ENCODE results near the gene FRMD1. TPM values are rescaled to one million over a fixed set of nuclear protein-coding genes. Genes with fewer than 3 reads are reported as not detected.

The FRMD1 gene
- total RNA-seq, 1 donor from 2014 or later = not detected

GRCh38 chr6:168056892-168057527 lies 22.0 kb downstream of the FRMD1 start:
- DNase-seq (ENCODE audit: low read depth, low spot score) = no peak

- no peak for DNase-seq (ENCODE audit: low read depth, low spot score)
These were observed 23.1 kb downstream of the FRMD1 start for GRCh38 chr6:168055696-168056489.

GRCh38 chr6:168054765-168055560 lies 24.0 kb downstream of the FRMD1 start:
- no peak for DNase-seq (ENCODE audit: low read depth, low spot score)

GRCh38 chr6:168053957-168054471 lies 25.0 kb downstream of the FRMD1 start:
- DNase-seq (ENCODE audit: low read depth, low spot score) = no peak

GRCh38 chr6:168053086-168053956 lies 25.7 kb downstream of the FRMD1 start:
- DNase-seq (ENCODE audit: low read depth, low spot score) = no peak

- no peak for DNase-seq (ENCODE audit: low read depth, low spot score)
These were observed 26.6 kb downstream of the FRMD1 start for GRCh38 chr6:168052291-168052891.

- DNase-seq (ENCODE audit: low read depth, low spot score) = no peak
These were observed 27.4 kb downstream of the FRMD1 start for GRCh38 chr6:168051648-168052047.

GRCh38 chr6:168050881-168051586 lies 28.0 kb downstream of the FRMD1 start:
- no peak for DNase-seq (ENCODE audit: low read depth, low spot score)

- no peak for DNase-seq (ENCODE audit: low read depth, low spot score)
These were observed 28.7 kb downstream of the FRMD1 start for GRCh38 chr6:168050225-168050880.

- no peak for DNase-seq (ENCODE audit: low read depth, low spot score)
These were observed 29.2 kb downstream of the FRMD1 start for GRCh38 chr6:168049706-168050224.

- no peak for DNase-seq (ENCODE audit: low read depth, low spot score)
These were observed 29.7 kb downstream of the FRMD1 start for GRCh38 chr6:168049277-168049676.

- DNase-seq (ENCODE audit: low read depth, low spot score) = no peak
These were observed 30.3 kb downstream of the FRMD1 start for GRCh38 chr6:168048724-168049025.

- no peak for DNase-seq (ENCODE audit: low read depth, low spot score)
These were observed 30.9 kb downstream of the FRMD1 start for GRCh38 chr6:168047841-168048723.

GRCh38 chr6:168046696-168047095 lies 32.3 kb downstream of the FRMD1 start:
- DNase-seq (ENCODE audit: low read depth, low spot score) = no peak

- no peak for DNase-seq (ENCODE audit: low read depth, low spot score)
These were observed 33.0 kb downstream of the FRMD1 start for GRCh38 chr6:168045706-168046620.

- no peak for DNase-seq (ENCODE audit: low read depth, low spot score)
These were observed 33.8 kb downstream of the FRMD1 start for GRCh38 chr6:168045141-168045691.
